Neural cell (in vitro differentiated cells): ENCODE results near the gene MCTP2.

Experiments
- CTCF ChIP-seq: fragments of 450-650 bp; IDR thresholded peaks from 2 replicates; pipeline ENCODE4 v1.5.1; 2014; ENCODE audit warnings: antibody characterized with exemption, mild to moderate bottlenecking, moderate library complexity; ENCODE audit not compliant: poor library complexity, severe bottlenecking
- EP300 ChIP-seq: fragments of 450-650 bp; conservative IDR thresholded peaks from 2 replicates; pipeline ENCODE4 v1.6.1; 2014; ENCODE audit warnings: antibody characterized with exemption, mild to moderate bottlenecking, moderate library complexity; ENCODE audit not compliant: poor library complexity, severe bottlenecking
- EZH2 ChIP-seq: fragments of 200-600, 300-800 bp; shearing (Covaris generic), sonication (generic); IDR thresholded peaks from 2 replicates; pipeline ENCODE4 v1.6.1; 2014; ENCODE audit warnings: antibody characterized with exemption, low read length, borderline replicate concordance, mild to moderate bottlenecking; ENCODE audit not compliant: insufficient read depth, poor library complexity, severe bottlenecking
- POLR2AphosphoS5 ChIP-seq: IDR thresholded peaks from 2 replicates; pipeline ENCODE4 v1.6.1; 2012
- RAD21 ChIP-seq: fragments of 450-650 bp; conservative IDR thresholded peaks from 2 replicates; pipeline ENCODE4 v1.6.1; 2014; ENCODE audit warnings: antibody characterized with exemption, mild to moderate bottlenecking, moderate library complexity
- SMC3 ChIP-seq: fragments of 450-650 bp; conservative IDR thresholded peaks from 2 replicates; pipeline ENCODE4 v1.6.1; 2014; ENCODE audit warnings: antibody characterized with exemption, mild to moderate bottlenecking, moderate library complexity; ENCODE audit not compliant: poor library complexity
- TAF1 ChIP-seq: IDR thresholded peaks from 2 replicates; pipeline ENCODE4 v1.6.1; 2012; ENCODE audit warnings: low read depth
- TF ChIP-seq, protein P1 (sequence below): IDR thresholded peaks from 2 replicates; pipeline ENCODE4 v1.6.1; 2012; ENCODE audit warnings: borderline replicate concordance

- peak; percentile 80 for TF ChIP-seq CTCF
- no peak for TF ChIP-seq POLR2AphosphoS5
- peak; percentile 81 for TF ChIP-seq RAD21
- no peak for TF ChIP-seq EP300
- no peak for TF ChIP-seq EZH2
- TF ChIP-seq TAF1 = no peak
- TF ChIP-seq, protein P1, sequence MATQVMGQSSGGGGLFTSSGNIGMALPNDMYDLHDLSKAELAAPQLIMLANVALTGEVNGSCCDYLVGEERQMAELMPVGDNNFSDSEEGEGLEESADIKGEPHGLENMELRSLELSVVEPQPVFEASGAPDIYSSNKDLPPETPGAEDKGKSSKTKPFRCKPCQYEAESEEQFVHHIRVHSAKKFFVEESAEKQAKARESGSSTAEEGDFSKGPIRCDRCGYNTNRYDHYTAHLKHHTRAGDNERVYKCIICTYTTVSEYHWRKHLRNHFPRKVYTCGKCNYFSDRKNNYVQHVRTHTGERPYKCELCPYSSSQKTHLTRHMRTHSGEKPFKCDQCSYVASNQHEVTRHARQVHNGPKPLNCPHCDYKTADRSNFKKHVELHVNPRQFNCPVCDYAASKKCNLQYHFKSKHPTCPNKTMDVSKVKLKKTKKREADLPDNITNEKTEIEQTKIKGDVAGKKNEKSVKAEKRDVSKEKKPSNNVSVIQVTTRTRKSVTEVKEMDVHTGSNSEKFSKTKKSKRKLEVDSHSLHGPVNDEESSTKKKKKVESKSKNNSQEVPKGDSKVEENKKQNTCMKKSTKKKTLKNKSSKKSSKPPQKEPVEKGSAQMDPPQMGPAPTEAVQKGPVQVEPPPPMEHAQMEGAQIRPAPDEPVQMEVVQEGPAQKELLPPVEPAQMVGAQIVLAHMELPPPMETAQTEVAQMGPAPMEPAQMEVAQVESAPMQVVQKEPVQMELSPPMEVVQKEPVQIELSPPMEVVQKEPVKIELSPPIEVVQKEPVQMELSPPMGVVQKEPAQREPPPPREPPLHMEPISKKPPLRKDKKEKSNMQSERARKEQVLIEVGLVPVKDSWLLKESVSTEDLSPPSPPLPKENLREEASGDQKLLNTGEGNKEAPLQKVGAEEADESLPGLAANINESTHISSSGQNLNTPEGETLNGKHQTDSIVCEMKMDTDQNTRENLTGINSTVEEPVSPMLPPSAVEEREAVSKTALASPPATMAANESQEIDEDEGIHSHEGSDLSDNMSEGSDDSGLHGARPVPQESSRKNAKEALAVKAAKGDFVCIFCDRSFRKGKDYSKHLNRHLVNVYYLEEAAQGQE = no peak
- TF ChIP-seq SMC3 = peak; percentile 83
Measured at GRCh38 chr15:94327356-94327936, 96.1 kb downstream of the MCTP2 start.
